NCI-H2081 treated with DMSO at 0.1 percent for 48 hours (cell line): ENCODE data around the gene RUVBL2.
"Not testable (repeated sequence)": the region's sequence is repeated elsewhere in the genome, so short reads cannot be mapped to it uniquely, and the experiment has no call there.

Experiments used
- DNase-seq: peaks from one replicate; lab custom pipeline; 2025; lab: John Stamatoyannopoulos, UW

Gene RUVBL2

DNA sequence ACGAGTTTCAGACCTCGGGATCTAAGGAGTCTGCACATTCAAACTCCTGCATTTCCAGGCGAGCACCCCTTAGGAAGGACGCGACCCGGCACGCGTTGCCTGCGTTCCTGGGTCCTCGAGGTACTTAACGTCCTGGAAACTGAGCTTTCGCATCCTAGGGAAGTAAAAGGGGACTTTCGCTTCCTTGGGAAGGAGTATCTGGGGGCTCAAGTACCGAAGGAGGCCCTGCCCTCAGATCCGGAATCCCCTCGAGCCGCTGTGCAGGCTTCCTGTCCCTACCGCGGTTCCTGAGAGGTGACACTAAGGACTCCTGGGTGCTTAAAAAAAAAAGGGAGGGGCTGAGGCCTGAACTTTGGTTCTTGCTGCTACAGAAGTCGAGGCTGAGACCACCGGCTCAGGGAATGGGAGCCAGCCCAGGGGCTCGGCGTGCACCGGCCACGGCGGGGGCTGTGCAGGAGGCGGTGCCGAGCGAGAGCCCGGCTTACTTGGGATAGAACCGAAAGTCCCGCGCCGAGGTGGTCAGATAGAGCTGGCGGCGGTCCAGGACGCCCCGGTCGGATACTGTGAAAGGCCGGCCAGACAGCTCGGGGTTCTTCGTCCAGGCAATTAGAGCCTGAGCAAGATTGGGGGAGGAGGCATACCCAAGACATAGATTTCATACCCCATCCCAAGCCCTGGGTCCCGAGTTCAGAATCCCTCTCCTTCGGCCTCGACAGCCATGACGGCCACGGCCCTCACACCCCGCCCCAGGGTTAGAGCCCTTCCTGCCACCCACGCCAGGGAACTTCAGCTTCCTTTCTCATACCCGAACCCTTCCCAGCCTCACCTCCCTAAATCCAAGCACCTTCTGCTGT lies 24.9 kb downstream of the RUVBL2 start:
- DNase-seq = not testable (repeated sequence)

GRCh38 chr19:49019242-49019932 lies 25.7 kb downstream of the RUVBL2 start:
- no peak for DNase-seq

GRCh38 chr19:49020342-49020741 lies 26.7 kb downstream of the RUVBL2 start:
- no peak for DNase-seq

- DNase-seq = no peak
These were observed 27.5 kb downstream of the RUVBL2 start for GRCh38 chr19:49020931-49021895.

- no peak for DNase-seq
These were observed 28.4 kb downstream of the RUVBL2 start for GRCh38 chr19:49022116-49022515.

DNA sequence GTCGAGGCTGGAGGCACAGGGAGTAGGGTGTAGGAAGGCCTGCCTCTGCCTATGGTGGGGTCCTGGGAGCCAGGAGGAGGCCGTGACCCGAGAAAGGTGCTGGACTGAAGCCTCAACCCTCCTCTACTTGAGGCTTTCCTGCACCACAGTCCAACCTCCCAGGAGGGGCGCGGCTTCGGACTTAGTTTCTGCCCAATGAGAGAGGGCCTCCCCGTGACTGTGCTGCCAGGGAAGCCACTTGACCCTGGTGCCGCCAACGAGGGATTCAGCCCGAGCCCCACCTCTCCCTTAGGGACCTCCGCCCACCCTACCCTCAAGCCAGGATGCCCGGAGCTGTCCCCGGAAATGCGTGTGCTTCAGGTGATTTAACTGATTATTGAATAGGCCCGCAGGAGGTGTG lies 30.5 kb downstream of the RUVBL2 start, which contains the start of gene CGB3:
TSS of gene CGB3 (minus strand) at position 101 of the 400 bp plus-strand sequence. CDS start 362 bp downstream, outside the sequence.
- not testable (repeated sequence) for DNase-seq

DNA sequence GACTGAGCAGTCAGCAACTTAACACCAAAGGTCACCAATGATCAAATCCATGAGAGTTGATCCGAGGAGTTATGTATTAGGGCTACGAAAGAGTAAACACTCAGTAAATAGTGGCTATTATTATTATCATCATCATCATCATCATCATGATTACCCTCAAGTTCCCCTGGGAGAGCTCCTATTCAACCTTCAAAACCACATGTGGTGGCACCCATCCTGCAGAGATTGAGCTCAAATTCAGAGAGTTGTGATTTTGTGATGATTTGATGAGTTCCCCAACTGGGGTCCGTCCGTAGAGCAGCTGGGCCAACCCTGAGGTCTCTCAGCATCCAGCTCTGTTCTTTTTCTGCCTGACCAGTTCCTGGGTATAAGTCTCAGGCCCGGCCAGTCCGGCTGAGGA lies 31.4 kb downstream of the RUVBL2 start:
- not testable (repeated sequence) for DNase-seq

DNA sequence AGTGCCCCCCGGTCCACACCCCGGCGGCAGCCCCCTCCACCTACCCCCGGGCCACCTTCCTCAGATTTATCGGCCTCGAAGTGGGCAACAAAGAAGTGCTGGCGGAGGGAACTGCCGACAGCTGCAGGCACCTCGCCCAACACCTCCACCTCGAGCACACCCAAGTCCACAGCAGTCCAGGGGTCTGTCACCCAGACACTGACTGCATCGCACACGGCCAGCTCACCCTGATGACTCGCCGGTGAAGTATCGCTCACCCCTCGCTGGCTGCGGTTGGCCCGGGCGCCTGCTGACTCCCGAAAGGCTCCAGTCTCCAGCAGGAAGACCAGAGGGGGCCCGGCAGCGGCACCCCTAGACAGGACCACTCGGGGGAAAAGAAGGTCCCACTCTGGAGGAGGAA lies 31.9 kb downstream of the RUVBL2 start:
- not testable (repeated sequence) for DNase-seq

GRCh38 chr19:49028686-49029085 lies 35.0 kb downstream of the RUVBL2 start:
- not testable (repeated sequence) for DNase-seq

GRCh38 chr19:49029749-49030148 lies 36.1 kb downstream of the RUVBL2 start:
- DNase-seq = not testable (repeated sequence)

DNA sequence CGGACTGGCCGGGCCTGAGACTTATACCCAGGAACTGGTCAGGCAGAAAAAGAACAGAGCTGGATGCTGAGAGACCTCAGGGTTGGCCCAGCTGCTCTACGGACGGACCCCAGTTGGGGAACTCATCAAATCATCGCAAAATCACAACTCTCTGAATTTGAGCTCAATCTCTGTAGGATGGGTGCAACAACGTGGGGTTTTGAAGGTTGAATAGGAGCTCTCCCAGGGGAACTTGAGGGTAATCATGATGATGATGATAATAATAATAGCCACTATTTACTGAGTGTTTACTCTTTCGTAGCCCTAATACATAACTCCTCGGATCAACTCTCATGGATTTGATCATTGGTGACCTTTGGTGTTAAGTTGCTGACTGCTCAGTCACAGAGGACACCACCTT lies 36.6 kb downstream of the RUVBL2 start:
- DNase-seq = not testable (repeated sequence)

- not testable (repeated sequence) for DNase-seq
These were observed 38.1 kb downstream of the RUVBL2 start, which contains the start of gene CGB2 for GRCh38 chr19:49031642-49032301. TSS of gene CGB2 (plus strand) at chr19:49031890. CDS start at chr19:49032096, 206 bp downstream.

- DNase-seq = not testable (repeated sequence)
These were observed 43.1 kb downstream of the RUVBL2 start, which contains the start of gene CGB1 for GRCh38 chr19:49036815-49037214. TSS of gene CGB1 (minus strand) at chr19:49036895. CDS start at chr19:49036711, 184 bp downstream.

GRCh38 chr19:49038111-49038510 lies 44.4 kb downstream of the RUVBL2 start:
- DNase-seq = not testable (repeated sequence)

GRCh38 chr19:49038557-49039276 lies 45.0 kb downstream of the RUVBL2 start:
- not testable (repeated sequence) for DNase-seq

DNA sequence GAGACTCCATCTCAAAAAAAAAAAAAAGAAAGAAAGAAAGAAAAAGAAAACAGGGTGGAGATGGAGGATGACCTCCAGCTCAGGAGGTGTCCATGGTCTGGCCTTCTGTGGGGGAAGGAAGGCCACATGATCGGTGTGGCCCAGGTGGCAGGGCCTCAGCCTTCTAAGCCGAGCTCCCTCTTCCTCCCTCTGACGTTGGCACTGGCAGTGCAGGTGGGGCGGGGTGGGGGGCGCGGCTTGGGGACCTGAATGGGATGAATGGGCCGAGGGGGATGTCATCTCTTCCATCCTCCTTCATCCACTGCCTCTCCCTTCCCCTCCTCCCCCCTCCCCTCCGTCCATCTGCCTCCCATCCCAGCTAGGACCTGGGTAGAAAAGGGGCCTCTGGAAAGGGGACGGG lies 46.0 kb downstream of the RUVBL2 start:
- not testable (repeated sequence) for DNase-seq

- no peak for DNase-seq
These were observed 48.5 kb downstream of the RUVBL2 start for GRCh38 chr19:49042177-49042576.

GRCh38 chr19:49042666-49043065 lies 49.0 kb downstream of the RUVBL2 start:
- DNase-seq = not testable (repeated sequence)

DNA sequence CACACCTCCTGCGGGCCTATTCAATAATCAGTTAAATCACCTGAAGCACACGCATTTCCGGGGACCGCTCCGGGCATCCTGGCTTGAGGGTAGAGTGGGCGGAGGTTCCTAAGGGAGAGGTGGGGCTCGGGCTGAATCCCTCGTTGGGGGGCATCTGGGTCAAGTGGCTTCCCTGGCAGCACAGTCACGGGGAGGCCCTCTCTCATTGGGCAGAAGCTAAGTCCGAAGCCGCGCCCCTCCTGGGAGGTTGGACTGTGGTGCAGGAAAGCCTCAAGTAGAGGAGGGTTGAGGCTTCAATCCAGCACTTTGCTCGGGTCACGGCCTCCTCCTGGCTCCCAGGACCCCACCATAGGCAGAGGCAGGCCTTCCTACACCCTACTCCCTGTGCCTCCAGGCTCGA lies 49.9 kb downstream of the RUVBL2 start, which contains the start of gene CGB5:
TSS of gene CGB5 (plus strand) at position 301 of the 400 bp plus-strand sequence. CDS start 362 bp downstream, outside the sequence.
- not testable (repeated sequence) for DNase-seq

- DNase-seq = not testable (repeated sequence)
These were observed 55.3 kb downstream of the RUVBL2 start, which contains the start of gene CGB8 for GRCh38 chr19:49049011-49049410. TSS of gene CGB8 (minus strand) at chr19:49049111. CDS start at chr19:49048739, 372 bp downstream.
